Activated CD8-positive, alpha-beta memory T cell treated with anti-CD3 and anti-CD28 coated beads for 36 hours (primary cell): Measurements from ENCODE around the gene PDZD2. TPM values are rescaled to one million over a fixed set of nuclear protein-coding genes. Genes with fewer than 3 reads are reported as not detected.

Source experiments
- CTCF ChIA-PET: fragments of 350-600 bp; sonication (Branson Sonifier 250); formaldehyde crosslinking; loops from one replicate; lab custom pipeline; 2021; ENCODE audit warnings: antibody characterized with exemption; lab: Charles Lee
- POLR2A ChIA-PET: fragments of 350-600 bp; sonication (Branson Sonifier 250); formaldehyde crosslinking; loops from one replicate; lab custom pipeline; 2021; ENCODE audit warnings: antibody characterized with exemption; lab: Charles Lee
- total RNA-seq, 2 experiments: library from RNA; stranded (reverse); gene quantifications; one replicate each; pipeline ENCODE4 v1.2.3, GENCODE V29; 2021

PDZD2 gene
- total RNA-seq, 2 experiments from 2014 or later: 0.63 TPM; not detected in 1

DNA sequence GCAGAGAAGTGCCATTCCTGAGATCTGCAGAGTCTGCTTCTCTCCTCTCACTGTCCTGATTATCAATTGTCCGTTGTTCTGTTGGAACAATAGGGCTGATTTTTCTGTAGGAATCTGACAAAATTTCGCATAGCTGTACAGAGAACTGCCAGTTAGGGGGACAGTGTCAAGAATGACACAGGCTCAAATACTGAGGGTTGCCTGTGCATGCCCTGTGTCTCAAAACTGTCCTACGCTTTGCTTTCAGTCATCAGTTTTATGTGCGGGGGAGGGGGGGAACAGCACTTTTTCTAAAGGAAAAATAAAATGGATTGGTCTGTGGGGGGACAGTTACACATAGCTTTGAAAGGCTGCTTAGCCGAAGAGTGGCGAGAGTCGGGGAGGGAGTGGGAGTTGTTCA is 248.6 kb downstream of the PDZD2 start:
- CTCF ChIA-PET: interaction anchor here (0.6 kb wide), 1 partner anchor 22 kb away, joined by 4 read pairs; no protein-coding TSS in a partner anchor
- POLR2A ChIA-PET: no interaction called here

DNA sequence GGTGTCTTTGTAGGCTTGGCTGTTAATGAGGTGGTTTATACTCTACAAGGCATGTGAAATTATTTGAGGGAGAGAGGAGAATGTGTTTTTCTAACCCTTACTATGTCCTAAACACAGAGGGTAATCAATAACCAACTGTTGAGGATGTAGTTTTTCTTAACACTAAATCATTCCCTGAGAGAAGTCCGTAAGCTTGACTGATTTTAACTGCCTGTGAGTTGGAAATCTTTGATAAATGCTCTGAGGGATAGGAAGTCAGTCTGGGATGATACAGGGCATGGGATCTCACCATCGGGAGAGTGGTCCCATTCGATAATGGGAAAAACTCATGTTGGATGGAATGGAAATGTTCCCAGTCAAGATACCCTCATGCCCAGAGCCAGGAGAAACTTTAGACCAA is 249.6 kb downstream of the PDZD2 start:
- CTCF ChIA-PET: no interaction called here
- POLR2A ChIA-PET: no interaction called here

DNA sequence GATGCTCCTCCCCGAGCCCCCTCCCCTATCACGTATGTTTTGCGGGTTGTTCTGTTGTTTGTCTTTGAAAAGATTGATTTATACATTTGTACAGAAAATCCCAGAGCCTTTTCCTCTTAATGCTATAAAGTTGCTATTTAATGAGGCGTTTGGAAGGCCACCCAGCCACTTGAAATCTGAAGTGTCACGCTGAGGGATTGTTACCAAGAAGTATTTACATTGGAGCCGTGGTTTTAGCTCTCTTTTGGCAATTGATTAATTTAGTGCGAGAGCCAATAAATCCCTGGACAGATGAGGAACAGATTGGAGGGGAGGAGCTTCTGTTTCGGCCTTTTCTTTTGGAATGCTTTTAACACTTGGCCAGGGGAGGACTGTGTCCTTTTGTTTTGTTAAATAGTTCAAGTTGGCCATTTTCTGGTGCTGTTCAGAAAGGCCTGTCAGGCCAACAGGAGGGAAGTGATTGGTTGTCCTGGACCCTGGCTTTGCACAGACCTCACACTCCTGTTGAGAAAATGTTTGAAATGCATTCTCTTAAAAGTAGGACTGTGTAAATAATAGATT is 250.2 kb downstream of the PDZD2 start:
- POLR2A ChIA-PET: no interaction called here
- CTCF ChIA-PET: no interaction called here

DNA sequence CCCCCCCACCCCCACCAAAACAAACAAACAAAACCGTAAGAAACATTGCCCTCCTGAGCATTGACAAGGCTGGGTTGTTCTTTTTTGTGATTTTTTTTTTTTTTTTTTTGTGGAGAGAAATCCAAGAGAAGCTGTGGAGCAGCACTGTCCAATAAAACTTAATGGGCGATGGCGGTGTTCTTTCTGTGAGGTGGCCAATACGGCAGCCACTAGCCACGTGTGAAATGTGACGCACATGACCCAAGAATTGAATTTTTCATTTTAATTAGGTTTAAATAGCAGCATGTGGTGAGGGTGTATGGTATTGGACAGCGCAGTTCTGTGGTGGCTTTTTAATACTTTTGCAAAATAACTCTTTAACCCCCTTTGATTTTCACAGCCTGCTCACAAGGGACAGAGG is 251.1 kb downstream of the PDZD2 start:
- CTCF ChIA-PET: interaction anchor here (0.7 kb wide), 1 partner anchor 14 kb away, joined by 3 read pairs; no protein-coding TSS in a partner anchor
- POLR2A ChIA-PET: no interaction called here

DNA sequence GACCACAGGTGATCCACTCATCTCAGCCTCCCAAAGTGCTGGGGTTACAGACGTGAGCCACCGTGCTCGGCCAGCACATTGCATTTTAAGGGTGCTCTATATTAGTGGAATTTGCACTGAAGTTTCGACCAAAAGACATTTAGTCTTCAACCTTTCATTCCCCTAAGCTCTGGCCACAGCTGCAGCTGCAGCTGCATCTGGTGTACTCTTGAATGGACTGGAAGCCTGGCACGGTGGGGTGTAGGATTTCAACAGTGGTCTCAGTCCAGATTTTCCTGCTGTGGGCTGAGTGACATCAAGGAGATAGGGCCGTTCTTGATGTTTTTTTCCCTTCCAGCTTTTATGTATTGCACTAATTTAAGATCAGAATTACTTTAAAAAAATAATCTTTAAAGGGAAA is 255.2 kb downstream of the PDZD2 start:
- CTCF ChIA-PET: no interaction called here
- POLR2A ChIA-PET: no interaction called here

DNA sequence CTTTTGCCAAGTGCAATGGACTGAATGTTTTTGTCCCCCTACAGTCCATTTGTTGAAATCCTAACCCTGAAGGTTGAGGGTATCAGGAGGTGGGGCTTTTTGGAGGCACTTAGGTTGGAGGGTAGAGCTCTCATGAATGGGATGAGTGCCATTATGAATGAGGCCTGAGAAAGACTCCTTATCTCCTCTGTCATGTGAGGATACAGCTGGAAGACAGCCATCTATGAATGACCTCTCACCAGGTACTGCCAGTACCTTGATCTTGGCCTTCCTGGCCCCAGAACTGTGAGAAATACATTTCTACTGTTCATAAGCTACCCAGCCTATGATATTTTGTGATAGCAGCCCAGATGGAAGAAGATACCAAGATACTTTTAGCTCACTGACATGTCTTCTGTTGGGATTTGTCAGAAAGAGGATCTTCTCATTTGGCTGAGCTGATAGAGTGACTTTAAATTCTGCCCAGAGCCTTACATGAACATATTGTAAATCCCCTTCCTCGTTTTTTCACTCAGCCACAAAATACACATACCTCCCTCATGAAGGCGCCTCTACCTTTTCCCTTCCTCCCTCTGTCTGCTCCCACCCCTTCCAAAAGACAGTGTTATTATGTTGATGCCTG is 256.4 kb downstream of the PDZD2 start:
- ChIA-PET POLR2A (no interaction called here), CTCF (interaction anchor here (0.6 kb wide), 1 partner anchor 104 kb away, joined by 3 read pairs; no protein-coding TSS in a partner anchor)

DNA sequence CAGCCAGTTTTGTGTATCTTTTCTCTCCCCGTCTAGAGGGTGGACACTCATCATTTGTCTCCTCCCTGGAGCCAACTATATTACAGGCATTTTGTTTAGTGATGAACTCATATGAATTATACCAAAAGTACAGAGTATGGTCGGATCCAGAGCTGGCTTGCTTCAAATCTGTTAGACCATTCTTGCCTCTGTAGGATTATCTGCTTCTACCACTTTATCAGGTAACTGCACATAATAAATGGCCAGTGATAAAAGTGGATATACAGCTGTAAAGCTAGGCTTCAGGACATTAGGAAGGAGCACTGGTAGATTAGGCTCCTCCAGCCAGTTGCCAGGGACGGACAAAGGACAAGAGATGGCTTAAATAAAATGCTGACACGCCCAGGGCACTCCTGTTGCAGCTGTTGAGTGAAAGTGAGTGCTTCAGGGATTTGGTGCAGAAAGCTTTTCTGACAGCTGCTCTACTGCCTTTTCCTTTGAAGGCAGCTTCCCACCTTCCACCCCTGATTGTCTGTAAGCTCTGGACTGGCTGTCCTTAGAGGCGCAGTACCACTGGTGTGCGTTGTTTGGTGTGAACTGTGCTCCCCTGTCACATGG is 259.2 kb downstream of the PDZD2 start:
- POLR2A ChIA-PET: no interaction called here
- CTCF ChIA-PET: no interaction called here

DNA sequence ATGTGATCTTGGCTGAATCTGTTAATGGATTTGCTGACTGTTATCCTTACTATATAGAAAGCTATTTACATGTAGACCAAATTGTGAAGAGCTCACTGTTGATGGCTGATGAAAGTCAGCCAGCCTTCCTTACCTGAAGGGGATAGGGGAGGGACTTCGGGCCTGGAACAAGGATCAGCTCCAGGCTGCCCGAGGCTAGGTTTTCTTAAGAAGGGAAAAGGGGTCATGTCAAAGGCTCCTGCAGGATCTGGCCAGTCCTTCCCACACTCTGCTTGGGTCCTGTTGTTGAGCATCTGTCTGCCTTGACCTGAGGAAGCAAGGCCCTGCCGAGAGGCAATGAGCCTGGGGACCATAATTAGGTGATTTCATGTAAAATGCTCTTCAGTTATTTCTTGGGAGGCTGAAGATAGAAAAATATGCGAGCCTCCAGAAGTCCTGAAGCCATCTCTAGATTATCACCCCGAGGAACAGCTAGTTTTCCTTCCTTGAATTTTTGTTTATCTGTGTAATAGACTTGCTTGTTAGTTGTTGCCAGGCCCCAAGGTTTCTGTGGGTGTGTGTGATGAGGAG is 261.4 kb downstream of the PDZD2 start:
- POLR2A ChIA-PET: no interaction called here
- CTCF ChIA-PET: interaction anchor here (0.5 kb wide), 1 partner anchor 17 kb away, joined by 3 read pairs; no protein-coding TSS in a partner anchor

DNA sequence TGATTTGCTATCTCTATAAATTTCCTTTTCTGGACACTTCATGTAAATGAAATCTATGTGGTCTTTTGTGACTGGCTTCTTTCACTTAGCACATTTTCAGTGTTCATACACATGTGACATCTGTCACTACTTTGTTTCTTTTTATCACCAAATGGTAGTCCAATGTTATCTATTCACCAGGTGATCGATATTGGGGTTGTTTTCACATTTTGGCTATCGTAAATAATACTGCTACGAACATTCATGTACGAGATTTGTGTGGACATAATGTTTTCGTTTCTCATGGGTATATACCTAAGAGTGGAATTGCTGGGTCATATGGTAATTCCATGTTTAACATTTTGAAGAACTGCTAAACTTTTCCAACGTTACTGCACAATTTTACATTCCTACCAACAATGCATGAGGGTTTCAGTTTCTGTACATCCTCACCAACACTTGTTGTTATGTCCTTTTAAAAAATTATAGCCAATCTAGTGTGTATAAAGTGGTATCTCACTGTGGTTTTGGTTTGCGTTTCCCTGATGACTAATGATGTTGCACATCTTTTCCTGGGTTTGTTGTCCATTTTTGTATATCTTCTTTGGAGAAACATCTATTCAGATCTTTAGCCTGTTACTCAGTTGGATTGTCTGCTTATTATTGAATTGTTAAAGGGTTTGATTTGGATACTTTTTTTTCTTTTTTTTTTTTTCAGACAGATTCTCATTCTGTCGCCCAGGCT is 263.0 kb downstream of the PDZD2 start:
- ChIA-PET POLR2A (no interaction called here), CTCF (no interaction called here)

DNA sequence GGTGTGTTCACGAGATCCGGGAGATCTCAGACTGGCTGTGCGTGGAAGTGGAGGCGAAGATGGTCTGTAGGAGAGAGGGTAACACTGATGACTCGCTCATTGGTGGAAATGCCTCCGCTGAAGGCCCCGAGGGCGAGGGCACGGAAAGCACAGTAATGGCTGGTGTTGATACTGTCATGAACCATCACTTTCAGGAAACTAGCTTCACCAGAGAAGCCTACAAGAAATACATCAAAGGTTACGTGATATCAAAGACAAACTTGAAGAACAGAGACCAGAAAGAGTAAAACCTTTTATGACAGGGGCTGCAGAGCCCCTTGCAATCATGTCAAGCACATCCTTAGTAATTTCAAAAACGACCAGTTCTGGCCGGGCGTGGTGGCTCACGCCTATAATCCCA is 269.5 kb downstream of the PDZD2 start:
- POLR2A ChIA-PET: no interaction called here
- CTCF ChIA-PET: interaction anchor here (1.6 kb wide), 1 partner anchor 168 kb away, joined by 5 read pairs; no protein-coding TSS in a partner anchor

DNA sequence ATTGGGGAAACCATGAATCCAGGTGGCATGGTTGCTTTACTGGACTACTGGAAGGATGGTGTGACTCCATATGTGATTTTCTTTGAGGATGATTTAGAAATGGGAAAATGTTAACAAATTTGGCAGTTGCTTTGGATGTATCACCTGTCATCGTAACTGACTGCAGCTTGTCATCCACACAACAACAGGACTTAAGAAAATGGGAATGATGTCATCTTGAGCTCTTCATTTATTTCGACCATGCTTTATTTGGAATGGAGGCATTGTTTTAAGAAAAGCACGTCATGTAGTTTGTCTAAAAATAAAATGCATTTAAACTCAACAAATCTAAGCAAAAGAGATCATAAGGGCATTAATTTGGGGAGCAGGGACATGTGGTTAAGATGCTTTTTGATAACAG is 270.1 kb downstream of the PDZD2 start:
- ChIA-PET POLR2A (no interaction called here), CTCF (interaction anchor here (1.6 kb wide), 1 partner anchor 168 kb away, joined by 5 read pairs; no protein-coding TSS in a partner anchor)

DNA sequence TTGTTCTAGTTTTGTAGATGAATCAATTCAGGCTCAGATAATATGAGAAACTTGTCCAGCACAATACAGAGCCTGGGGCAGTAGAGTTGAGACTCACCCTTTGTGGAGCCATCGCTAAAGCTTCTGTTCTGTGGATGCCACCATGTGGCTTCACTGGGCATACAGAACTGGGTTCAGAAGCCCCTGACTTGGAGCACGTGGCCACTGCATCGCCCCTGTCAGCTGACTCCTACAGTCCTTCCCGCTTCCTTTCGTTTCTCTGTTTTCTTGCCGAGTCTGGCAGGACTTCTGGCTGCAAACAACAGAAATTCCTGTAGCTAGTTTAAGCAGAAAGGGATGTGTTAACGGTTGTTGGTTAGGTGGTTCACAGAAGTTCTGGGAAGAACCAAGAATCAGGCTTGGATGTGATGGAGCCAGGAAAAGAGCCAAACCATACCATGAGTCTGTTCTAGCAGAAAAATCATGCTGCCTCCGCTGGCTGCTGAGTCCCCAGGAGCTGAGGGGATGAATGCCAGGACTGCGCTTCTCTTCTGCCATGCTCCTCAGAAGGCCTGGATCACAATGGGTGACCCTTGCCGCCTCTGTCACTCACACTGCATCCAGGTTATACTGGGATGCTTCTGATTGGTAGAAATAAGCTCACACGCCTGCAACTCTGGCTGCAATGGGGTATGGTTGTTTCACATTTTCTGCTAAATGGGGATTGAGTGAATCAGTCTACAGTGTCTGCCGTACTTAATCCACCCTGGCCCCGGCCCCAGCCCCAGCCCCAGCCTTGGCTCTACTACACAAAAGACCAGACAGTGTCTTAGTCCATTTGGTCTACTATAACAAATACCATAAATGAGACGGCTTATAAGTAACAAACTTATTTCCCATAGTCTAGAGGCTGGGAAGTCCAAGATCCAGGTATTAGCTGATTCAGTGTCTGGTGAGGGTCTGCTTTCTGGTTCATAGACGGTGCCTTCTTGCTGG is 272.6 kb downstream of the PDZD2 start:
- ChIA-PET POLR2A (no interaction called here), CTCF (no interaction called here)

DNA sequence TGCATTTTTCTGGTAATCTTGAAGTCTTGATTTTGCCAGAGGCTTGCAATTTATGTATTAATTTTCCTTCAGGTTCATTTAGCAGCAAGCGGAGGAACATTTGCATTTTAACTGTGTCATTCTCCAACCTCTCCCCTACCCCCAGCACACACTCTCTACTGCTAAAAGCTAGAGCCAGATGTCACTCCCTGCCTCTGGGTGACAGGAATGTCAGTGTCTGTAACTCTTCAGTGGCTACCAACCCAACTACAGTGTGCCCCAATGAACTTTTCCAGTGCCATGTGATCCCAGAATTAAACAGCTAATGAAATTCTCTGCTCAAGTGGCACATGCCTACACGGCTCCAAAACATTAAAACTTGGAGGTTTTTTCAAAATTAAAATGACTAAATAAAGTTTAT is 274.9 kb downstream of the PDZD2 start:
- ChIA-PET POLR2A (no interaction called here), CTCF (interaction anchor here (0.7 kb wide), 1 partner anchor 344 kb away, joined by 3 read pairs; no protein-coding TSS in a partner anchor)

DNA sequence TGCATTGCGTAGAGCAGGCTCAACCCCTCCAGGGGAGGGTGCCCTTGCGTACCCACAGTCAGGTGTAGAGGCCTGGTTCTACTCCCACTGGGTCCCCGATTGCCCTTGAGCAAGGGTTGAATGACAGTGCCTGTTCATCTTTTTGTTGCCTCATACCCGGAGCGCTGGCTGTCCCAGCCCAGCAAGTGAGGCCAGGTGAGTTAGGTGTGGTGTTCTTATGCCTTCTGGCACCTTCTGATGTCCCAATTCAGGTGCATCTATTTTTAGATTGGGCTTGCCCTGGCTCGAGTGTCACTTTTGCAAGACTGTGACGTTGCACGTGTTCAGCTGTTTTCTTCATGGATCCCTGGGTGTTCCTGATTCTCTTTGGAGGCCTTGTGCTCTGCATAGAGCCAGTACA is 277.4 kb downstream of the PDZD2 start:
- ChIA-PET CTCF (no interaction called here), POLR2A (no interaction called here)

DNA sequence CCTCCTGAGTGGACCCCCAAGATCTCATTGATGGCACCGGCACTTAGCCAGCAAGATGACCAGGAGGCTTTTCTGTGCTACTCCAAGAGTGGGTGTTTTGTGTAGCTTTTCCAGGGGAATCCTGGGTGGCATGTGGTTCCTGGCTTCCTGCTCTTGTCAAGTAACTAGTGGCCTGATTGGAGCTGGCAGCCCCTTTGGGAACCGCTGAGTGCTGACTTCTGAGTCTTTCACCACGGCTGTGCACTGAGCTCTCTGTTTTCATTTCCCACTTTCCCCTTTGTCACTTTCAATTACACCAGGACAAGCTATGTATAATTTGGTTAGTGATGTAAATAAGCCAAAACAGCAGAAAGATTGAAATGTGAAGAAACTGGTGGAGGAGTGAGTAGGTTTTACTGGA is 279.8 kb downstream of the PDZD2 start:
- CTCF ChIA-PET: no interaction called here
- POLR2A ChIA-PET: no interaction called here

DNA sequence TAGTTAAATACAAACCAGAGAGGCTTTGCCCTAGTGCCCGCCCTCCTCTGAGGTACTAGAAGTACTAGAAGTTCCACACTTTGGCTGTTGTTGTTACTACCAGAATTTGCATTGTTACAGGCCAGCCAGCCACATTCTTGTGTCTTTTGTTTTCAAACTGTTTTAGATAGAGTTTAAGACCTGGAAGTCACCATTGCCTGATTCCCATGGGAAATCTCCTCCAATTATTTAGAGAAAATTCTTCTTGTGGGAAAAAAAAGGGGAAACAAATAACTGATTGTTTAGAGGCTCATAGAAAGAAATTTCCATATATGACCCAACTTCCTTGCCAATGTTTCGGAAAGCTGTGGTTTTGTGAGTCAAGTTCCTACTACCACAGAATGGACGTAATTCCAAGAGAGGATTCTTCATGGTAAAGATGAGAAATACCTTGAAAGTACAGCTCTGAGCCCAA is 282.9 kb downstream of the PDZD2 start:
- CTCF ChIA-PET: no interaction called here
- POLR2A ChIA-PET: no interaction called here

DNA sequence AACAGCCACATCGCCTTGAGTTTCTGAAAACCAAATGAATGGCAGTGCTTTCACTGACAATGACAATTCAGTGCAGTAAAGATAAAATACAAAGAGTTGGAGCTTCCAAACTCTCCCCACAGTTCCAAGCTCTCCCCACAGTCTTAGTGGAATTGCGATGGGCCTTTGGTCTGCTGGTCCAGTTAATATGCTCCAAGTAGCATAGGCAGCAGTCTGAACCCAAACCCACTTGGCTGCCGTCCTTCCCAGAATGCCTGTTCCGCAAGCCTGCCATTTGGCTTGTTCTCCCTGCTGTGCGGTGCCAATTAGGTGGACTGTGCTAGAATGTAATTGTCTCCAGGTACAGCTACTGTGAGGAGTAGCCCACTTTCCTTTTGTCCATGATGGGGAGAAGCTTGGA is 285.1 kb downstream of the PDZD2 start:
- CTCF ChIA-PET: no interaction called here
- POLR2A ChIA-PET: no interaction called here

DNA sequence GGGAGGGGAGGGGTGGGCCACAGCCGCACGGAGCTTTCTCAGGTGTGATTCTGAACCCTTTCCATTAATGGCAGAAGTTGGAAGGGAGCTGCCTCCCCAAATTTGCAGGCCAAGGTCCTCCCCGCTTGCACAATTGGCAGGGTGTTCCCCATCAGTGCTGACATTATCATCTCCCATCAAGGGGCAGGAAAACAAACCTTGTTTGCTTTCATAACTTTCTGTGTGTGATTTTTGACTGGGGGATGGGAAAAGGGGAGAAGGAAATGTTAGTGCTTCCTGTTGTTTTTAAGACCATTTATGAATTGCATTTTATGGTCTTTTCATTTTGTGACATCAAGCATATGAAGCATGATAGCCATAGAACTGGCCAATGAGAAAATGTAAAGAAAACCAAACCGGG is 292.9 kb downstream of the PDZD2 start:
- ChIA-PET POLR2A (no interaction called here), CTCF (no interaction called here)

DNA sequence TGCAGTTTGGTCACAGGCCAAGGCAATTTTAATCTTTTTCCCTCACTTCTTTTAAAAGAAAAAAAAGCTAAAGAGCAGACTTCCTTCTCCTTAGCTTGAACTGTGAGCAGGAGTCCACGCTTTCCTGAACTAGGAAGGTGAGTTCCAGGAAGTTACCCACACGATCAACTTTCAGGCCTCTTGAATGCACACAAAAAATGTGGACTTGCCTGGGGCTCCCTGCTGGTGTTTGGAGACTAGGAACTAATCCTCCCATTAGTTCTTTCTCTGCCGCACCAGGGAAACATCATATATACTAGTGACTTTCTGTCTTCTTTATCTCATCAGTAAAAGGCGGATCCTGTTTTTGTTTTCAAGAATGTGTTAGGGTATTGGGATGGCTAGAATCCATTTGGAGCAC is 295.2 kb downstream of the PDZD2 start:
- CTCF ChIA-PET: no interaction called here
- POLR2A ChIA-PET: no interaction called here
